Right cardiac atrium (tissue), 5 donors: ENCODE measurements around the gene CD34. TPM values are rescaled to one million over a fixed set of nuclear protein-coding genes. Genes with fewer than 3 reads are reported as not detected.
"Not testable (repeated sequence)": the region's sequence is repeated elsewhere in the genome, so short reads cannot be mapped to it uniquely, and the experiment has no call there.

ENCODE experiments used
- ATAC-seq, 2 donors: fragments of 200-7000 bp; cut with Tn5 transposase; one replicate each; pipeline versions ENCODE4 v1.8.0 to v1.9.1; 2020; ENCODE audit warnings: moderate library complexity in 2 of 2, mild to moderate bottlenecking in 1 of 2
- DNase-seq, 3 donors: peaks; one replicate each; pipeline ENCODE4 v3.0.0-alpha.2; 2020
- H3K27ac ChIP-seq: one replicate; pipeline ENCODE4 v1.5.1; 2013; ENCODE audit warnings: mild to moderate bottlenecking, low read length, control low read depth, moderate library complexity
- H3K27me3 ChIP-seq: one replicate; pipeline ENCODE4 v1.6.1; 2013; ENCODE audit not compliant: control insufficient read depth, insufficient read depth
- H3K4me1 ChIP-seq: one replicate; pipeline ENCODE4 v1.6.1; 2013; ENCODE audit warnings: low read length; ENCODE audit not compliant: control insufficient read depth, insufficient read depth
- H3K4me3 ChIP-seq: one replicate; pipeline ENCODE4 v1.5.1; 2013; ENCODE audit warnings: low read length, control low read depth
- H3K9me3 ChIP-seq: one replicate; pipeline ENCODE4 v1.6.1; 2013; ENCODE audit warnings: low read length; ENCODE audit not compliant: control insufficient read depth
- WGBS: extraction: QIAGEN DNeasy Blood & Tissue Kit; methylation state at CpG from one replicate; pipeline ENCODE4 v1.1.7; 2013; 5-methylcytosine and 5-hydroxymethylcytosine counted together
- intact Hi-C, 4 donors: fragments of 100-400 bp; cut with DNase I; formaldehyde crosslinking; loops; one replicate each; pipeline versions ENCODE4 v1.11.0 to v1.14.0; 2022 to 2023
- polyA plus RNA-seq: library from polyadenylated mRNA; stranded (reverse); fragments of 200-250 nt; gene quantifications from one replicate; pipeline ENCODE4 v1.2.3, GENCODE V29; 2013
- total RNA-seq, 4 donors: library from RNA; stranded (reverse); fragmentation: NEBNext Ultra II Directional; extraction: Animal tissue kit (Norgen Biotek cat#: 25700); gene quantifications; one replicate each; pipeline ENCODE4 v1.2.1, GENCODE V29; 2021
- donor health status: healthy with polysubstance abuse.
- donor health status: DM: no; HTN: yes; CAD: no.
- donor health status: DM: no; HTN: no; CAD: no.
- donor health status: DM: no; HTN: yes; CAD: no; lungs with severe emphysema.
- donor health status: DM: yes; HTN: yes; CAD: no.

CD34 gene
- total and polyA plus RNA-seq, 5 donors: 81.8 to 170 (median 119) TPM

DNA sequence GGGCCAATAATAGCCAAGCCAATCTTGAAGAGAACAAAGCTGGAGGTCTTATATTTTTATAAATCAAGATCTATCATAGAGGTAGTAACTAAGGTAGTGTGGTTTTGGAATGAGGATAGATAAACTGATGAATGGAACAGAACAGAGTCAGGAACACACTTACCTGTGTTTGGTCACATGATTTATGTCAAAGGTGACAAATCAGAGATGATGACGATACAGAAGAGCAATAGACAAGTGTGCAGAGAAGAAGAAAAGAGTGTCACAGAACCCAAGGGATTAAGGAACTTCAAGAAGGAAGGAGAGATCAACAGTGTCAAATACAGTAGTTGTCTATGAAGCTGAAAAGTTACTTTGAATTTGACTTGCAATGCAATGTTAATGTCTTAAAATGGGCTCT is 16.1 kb upstream of the CD34 start:
- 97% methylated on average over 1 of the region's 1 CpG for WGBS
- no peak overlapping the region for H3K4me3 ChIP-seq
- H3K27me3 ChIP-seq: no peaks in the 10 kb centered on the region
- DNase-seq: no peak
- H3K9me3 ChIP-seq: no peaks in the 10 kb centered on the region
- peaks cover 17% of the 10 kb centered on the region for H3K4me1 ChIP-seq
- intact Hi-C loops: no loop called here
- no peak for ATAC-seq
- H3K27ac ChIP-seq: no peak overlapping the region

DNA sequence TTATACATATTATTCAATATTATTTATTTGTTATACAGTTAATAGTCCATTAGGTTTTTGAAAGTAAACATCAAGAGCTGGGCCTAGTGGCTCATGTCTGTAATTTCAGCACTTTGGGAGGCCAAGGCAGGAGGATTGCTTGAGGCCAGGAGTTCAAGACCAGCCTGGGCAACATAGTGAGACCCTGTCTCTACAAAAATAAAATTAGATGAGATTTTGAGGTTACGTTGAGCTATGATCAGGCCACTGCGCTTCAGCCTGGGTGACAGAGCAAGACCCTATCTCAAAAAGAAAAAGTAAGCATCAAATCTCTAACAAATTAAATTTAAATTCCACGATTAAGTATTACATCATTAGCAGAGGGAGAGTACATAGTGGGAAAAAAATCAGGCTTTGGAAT is 15.0 kb upstream of the CD34 start:
- H3K27ac ChIP-seq, H3K27me3 ChIP-seq, ATAC-seq, H3K9me3 ChIP-seq, DNase-seq, H3K4me3 ChIP-seq, intact Hi-C loops: not testable (repeated sequence)
- peaks cover 18% of the 10 kb centered on the region for H3K4me1 ChIP-seq
- WGBS: 96% methylated on average over 3 of the region's 3 CpGs

DNA sequence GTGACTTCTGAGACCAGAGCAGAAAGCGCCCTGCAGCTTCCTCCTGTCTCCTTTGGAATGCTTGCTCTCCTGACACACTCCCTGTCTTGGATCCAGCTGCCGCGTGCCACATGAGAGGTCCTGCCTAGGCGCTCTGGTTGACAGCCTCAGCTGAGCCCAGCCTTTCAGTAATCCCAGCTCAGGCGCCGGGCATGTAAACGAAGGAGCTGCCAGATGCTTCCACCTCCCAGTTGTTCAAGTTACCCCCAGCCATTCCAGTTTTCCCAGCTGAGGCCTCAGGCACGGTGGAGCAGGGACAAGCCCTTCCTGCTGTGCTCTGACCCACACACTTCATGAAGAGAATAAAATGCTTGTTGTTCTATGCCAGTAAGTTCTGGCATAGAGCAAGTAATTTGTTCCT is 14.3 kb upstream of the CD34 start:
- WGBS: 14% methylated on average over 8 of the region's 8 CpGs
- peak; percentile 56 to 58 for ATAC-seq
- intact Hi-C loops: no loop called here
- H3K4me1 ChIP-seq: peaks cover 25% of the 10 kb centered on the region
- no peak overlapping the region for H3K4me3 ChIP-seq
- H3K9me3 ChIP-seq: no peaks in the 10 kb centered on the region
- no peaks in the 10 kb centered on the region for H3K27me3 ChIP-seq
- peak; percentile 74 to 89 (median 86) for DNase-seq
- peak overlapping the region; percentile 69 for H3K27ac ChIP-seq

DNA sequence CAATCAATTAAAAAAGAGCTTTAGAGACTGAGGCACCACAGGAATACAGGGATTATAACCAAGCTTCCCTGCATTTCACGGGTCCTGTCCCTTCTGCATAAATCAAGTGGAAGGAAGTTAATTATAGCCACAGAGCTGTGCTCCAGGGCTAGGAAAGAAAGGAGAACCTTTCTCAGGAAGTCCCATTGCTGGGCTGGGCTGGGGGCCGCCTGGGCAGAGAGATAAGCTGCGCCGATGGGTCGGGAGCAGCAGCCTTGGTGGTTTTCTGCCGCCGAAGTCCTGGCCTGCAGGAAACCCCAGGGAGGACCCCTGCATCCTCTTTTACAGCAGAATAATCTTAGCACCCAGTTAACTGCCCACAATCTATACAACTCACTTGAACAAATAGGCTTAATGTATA is 12.6 kb upstream of the CD34 start:
- Histone ChIP-seq H3K27me3 (no peaks in the 10 kb centered on the region), H3K4me3 (no peak overlapping the region), H3K9me3 (no peaks in the 10 kb centered on the region), H3K27ac (peak overlapping the region; percentile 96), H3K4me1 (peaks cover 38% of the 10 kb centered on the region)
- DNase-seq: peak; percentile 41 to 74 (median 74)
- WGBS: 13% methylated on average over 7 of the region's 7 CpGs
- peak; percentile 29 to 52 for ATAC-seq
- intact Hi-C loops: loop anchor here in 1 of 4 donors (5.0 kb wide), 1 partner anchor 39 kb away; no protein-coding TSS in a partner anchor

DNA sequence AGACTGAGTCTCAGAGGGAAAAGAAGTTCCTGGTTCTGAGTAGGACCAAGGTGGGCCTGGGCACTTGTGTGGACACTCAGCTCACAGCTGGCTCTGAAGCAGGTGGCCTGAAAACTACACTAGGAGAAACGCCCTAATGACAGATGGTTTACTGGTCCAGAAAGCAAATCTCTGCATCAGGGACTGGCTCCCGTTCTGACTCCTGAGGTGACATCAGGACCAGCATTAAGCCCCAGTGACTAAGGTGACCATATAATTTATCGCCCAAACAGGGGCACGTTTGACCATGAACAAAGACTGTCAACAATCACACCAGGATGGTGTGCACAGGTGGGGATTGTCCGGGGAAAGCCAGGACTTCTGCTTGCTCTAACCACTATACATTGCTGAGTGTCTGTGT is 12.2 kb upstream of the CD34 start:
- H3K27me3 ChIP-seq: no peaks in the 10 kb centered on the region
- DNase-seq: no peak
- ATAC-seq: peak in 1 of 2 donors; percentile 12
- intact Hi-C loops: loop anchor here in 1 of 4 donors (5.0 kb wide), 1 partner anchor 39 kb away; no protein-coding TSS in a partner anchor
- peaks cover 40% of the 10 kb centered on the region for H3K4me1 ChIP-seq
- H3K9me3 ChIP-seq: no peaks in the 10 kb centered on the region
- WGBS: 50% methylated on average over 5 of the region's 5 CpGs
- H3K4me3 ChIP-seq: no peak overlapping the region
- H3K27ac ChIP-seq: peak overlapping the region; percentile 96

DNA sequence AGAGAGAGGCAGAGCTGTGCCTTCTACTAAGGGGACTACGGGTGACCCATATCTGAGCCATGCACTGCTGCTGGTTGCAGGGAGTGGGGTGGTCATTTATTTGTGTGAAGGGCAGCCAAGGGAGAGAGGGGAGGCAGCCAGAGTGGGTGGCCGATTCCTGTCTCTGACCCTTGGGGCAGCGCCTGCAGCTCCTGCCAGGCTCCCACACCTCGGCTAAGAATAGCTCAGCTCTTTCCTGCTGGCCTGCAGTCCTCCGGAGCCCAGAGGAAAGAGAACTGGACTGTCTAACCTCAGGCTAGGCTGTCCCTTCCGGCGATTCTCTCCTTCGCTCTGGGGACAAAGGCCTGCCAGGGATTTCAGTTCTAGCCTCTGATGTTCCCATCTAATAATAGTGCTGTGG is 11.6 kb upstream of the CD34 start:
- peak overlapping the region; percentile 96 for H3K27ac ChIP-seq
- ATAC-seq (peak; percentile 92 to 95), DNase-seq (peak; percentile 82 to 92 (median 90))
- H3K9me3 ChIP-seq: no peaks in the 10 kb centered on the region
- H3K4me1 ChIP-seq: peaks cover 40% of the 10 kb centered on the region
- no peak overlapping the region for H3K4me3 ChIP-seq
- no peaks in the 10 kb centered on the region for H3K27me3 ChIP-seq
- intact Hi-C loops: loop anchor here in 1 of 4 donors (5.0 kb wide), 1 partner anchor 40 kb away; no protein-coding TSS in a partner anchor
- 16% methylated on average over 8 of the region's 8 CpGs for WGBS

DNA sequence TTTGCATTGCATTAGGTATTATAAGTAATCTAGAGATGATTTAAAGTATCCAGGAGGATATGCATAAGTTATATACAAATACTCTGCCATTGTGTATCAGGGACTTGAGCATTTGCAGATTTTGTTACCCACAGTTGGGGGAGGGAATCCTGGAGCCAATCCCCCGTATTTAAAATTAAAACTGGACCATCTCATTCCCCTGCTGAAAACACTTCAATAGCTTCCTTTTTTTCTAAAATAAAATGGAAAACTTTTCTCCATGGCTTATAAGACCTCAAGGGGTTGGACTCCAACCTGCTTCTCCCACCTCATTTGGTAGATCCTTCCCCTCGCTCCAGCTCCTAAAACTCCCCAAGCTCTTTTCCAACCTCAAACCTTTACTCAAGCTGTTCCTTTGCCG is 10.4 kb upstream of the CD34 start:
- Histone ChIP-seq H3K4me3 (no peak overlapping the region), H3K4me1 (peaks cover 40% of the 10 kb centered on the region), H3K9me3 (no peaks in the 10 kb centered on the region), H3K27me3 (no peaks in the 10 kb centered on the region), H3K27ac (peak overlapping the region; percentile 53)
- DNase-seq: no peak
- ATAC-seq: no peak
- WGBS: 76% methylated on average over 3 of the region's 3 CpGs
- intact Hi-C loops: loop anchor here in 1 of 4 donors (5.0 kb wide), 1 partner anchor 41 kb away; no protein-coding TSS in a partner anchor

DNA sequence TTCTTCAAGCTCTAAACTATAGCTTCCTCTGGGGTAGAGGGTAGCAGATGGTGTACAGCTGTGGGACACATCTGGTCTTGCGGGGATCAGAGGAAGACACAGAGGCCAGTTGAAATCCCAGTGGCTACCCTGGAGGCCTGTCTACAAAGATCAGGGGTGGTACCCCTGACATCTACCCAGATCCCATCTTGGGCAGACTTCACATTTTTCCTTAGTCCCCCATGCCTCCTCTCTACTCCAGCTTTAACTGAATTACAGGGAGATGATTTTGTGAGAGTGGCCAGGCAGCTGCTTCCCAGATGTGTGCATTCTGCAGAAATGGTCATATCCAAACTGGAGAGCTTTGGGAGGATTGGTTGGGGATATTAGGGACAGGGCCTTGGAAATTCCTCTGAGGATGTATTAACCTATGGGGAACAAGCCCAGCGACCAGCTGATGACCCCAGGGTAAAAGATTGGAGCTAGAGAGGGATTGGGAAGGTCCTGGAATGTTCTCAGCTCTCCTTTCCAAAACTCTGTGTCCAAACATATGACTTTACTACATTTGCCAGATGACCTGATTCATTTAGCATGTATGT is 9.6 kb upstream of the CD34 start:
- H3K4me1 ChIP-seq: peaks cover 40% of the 10 kb centered on the region
- H3K27ac ChIP-seq: peak overlapping the region; percentile 33
- H3K9me3 ChIP-seq: no peaks in the 10 kb centered on the region
- H3K27me3 ChIP-seq: no peaks in the 10 kb centered on the region
- WGBS: 70% methylated on average over 2 of the region's 2 CpGs
- H3K4me3 ChIP-seq: no peak overlapping the region
- intact Hi-C loops: loop anchor here in 1 of 4 donors (5.0 kb wide), 1 partner anchor 42 kb away; no protein-coding TSS in a partner anchor
- DNase-seq (peak in 1 of 3 donors; percentile 27), ATAC-seq (no peak)

DNA sequence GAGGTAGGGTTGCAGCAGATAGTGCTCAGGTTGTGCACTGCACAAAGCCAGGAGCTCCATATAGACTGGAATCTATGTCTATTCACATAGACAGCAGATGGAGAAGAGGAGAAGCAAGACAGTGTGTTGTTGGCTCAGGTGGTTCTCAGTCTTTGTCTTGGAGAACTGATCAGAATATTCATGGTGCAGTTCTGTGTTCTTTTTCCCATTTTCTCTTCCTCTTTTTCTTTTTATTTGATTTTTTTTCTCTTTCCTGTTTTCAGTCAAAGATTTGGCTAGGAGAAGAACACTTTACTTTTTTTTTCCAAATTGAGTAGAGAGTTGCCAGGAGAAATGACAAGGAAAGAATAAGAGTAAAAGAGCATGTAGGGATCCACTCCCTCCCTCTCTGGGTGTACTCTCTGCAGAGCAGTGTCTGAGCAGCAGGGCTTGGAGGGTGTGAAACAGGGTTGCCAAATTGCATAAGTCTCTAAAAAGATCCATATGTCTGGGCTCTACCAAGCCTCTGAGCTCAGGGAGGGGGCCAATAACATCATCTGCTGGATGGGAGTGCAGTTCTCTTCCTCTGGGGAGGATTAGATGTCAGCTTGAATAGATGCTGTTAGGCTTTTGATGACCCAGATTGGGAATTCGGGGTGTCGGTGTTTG is 8.7 kb upstream of the CD34 start:
- no peak overlapping the region for H3K4me3 ChIP-seq
- intact Hi-C loops: loop anchor here in 1 of 4 donors (5.0 kb wide), 1 partner anchor 43 kb away; no protein-coding TSS in a partner anchor
- no peaks in the 10 kb centered on the region for H3K9me3 ChIP-seq
- peak; percentile 53 to 76 for ATAC-seq
- 38% methylated on average over 2 of the region's 2 CpGs for WGBS
- H3K4me1 ChIP-seq: peaks cover 37% of the 10 kb centered on the region
- peak in 2 of 3 donors; percentile 36 to 72 for DNase-seq
- no peaks in the 10 kb centered on the region for H3K27me3 ChIP-seq
- peak overlapping the region; percentile 65 for H3K27ac ChIP-seq

DNA sequence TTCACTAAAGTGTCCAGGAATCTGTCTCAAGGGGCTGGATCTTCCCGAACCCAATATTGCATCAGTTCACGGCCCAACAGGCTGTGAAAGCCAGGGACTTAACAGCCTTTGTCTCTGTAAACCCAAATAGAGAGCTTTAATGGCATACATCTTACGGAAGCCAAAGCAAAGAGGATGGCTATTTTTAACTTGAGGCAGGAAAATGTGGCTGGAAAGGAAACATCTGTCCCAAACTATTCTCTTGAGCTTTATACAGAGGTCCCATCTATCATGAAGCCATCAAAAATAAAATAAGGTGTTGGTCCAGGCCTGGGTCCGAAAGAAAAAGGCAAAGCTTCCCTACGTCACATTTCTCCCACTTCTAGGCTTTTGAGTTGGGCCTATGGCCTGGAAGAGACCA is 7.7 kb upstream of the CD34 start:
- Histone ChIP-seq H3K4me1 (peaks cover 35% of the 10 kb centered on the region), H3K27me3 (no peaks in the 10 kb centered on the region), H3K4me3 (no peak overlapping the region), H3K27ac (peak overlapping the region; percentile 62), H3K9me3 (no peaks in the 10 kb centered on the region)
- 38% methylated on average over 5 of the region's 5 CpGs for WGBS
- ATAC-seq: no peak
- DNase-seq: no peak
- intact Hi-C loops: no loop called here

DNA sequence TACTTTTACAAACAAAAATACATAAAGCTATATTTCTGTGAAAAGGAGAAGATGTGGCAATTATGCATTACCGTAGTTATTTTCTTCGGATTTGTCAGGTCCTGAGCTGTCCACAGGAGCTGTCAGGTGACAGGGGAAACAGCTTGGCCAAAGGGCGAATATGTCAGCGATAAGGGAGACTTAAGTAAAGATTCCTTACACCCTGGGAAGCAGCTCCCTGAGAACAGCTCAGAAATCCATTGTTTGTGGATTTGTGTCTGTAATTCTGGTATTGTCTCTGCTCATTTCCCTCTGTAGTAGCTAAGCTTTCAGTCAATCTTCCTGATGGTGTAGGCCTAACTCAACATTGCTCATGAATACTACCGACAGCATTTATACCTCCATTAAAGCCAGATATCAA is 7.1 kb upstream of the CD34 start:
- ATAC-seq (no peak), DNase-seq (no peak)
- WGBS: 63% methylated on average over 5 of the region's 5 CpGs
- intact Hi-C loops: no loop called here
- Histone ChIP-seq H3K4me3 (no peak overlapping the region), H3K9me3 (no peaks in the 10 kb centered on the region), H3K27ac (peak overlapping the region; percentile 70), H3K4me1 (peaks cover 32% of the 10 kb centered on the region), H3K27me3 (no peaks in the 10 kb centered on the region)
